Pulmonary artery endothelial cell (primary cell): ENCODE data around the gene ATP8A2. TPM values are rescaled to one million over a fixed set of nuclear protein-coding genes. Genes with fewer than 3 reads are reported as not detected.
A peak's percentile ranks its signal among the peaks of the same experiment; 100 is the strongest.
"Not testable (repeated sequence)": the region's sequence is repeated elsewhere in the genome, so short reads cannot be mapped to it uniquely, and the experiment has no call there.

Experiments used
- DNase-seq: peaks from one replicate; pipeline ENCODE4 v3.0.0-alpha.2; 2011; ENCODE audit warnings: low read depth, low spot score
- total RNA-seq: library from RNA; depleted of rRNA; stranded (reverse); fragments of >200 nt; gene quantifications from 2 replicates; pipeline ENCODE4 v1.2.3, GENCODE V29; 2014

The ATP8A2 gene
- total RNA-seq, 1 donor from 2014 or later, result 0.07 TPM

DNA sequence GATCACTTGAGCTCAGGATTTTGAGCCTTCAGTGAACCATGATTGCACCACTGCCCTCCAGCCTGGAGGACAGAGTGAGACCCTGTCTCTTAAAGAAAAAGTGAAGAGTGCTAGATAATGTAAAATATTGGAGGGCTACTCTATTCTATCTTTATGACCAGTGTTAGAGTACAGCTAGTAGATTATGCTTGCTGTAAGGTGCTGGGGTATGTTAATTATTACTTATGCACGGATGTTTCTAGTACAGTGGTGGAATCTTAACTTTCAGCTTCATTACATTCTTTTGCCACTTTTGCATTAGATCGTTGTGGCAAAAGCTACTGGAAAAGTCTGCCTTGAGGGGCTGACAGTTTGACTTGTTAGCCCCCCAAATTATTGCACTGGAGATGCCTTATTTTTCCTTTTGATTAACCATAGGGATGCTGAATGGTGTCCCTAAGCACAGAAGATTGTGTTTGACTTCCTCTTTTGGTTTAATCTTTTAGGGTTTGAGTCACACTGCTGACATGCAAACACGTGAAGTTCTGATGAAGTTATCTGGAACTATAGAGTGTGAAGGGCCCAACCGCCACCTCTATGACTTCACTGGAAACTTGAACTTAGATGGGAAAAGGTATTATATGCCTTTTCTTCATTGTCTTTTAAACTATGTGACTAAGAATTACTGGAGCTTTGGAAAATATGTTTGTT lies 169.8 kb downstream of the ATP8A2 start:
- DNase-seq, result no peak

DNA sequence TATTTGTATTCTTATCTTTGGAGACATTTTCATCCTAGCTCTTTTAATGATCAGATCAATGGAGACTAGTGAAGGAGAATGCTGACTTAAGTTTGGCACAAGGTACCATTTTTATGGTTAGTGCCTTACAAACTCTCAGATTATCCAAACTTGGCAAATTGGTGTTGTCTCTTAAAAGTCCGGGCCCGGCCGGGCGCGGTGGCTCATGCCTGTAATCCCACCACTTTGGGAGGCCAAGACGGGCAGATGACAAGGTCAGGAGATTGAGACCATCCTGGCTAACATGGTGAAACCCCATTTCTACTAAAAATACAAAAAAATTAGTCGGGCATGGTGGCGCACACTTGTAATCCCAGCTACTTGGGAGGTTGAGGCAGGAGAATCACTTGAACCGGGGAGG lies 177.2 kb downstream of the ATP8A2 start:
- not testable (repeated sequence) for DNase-seq

DNA sequence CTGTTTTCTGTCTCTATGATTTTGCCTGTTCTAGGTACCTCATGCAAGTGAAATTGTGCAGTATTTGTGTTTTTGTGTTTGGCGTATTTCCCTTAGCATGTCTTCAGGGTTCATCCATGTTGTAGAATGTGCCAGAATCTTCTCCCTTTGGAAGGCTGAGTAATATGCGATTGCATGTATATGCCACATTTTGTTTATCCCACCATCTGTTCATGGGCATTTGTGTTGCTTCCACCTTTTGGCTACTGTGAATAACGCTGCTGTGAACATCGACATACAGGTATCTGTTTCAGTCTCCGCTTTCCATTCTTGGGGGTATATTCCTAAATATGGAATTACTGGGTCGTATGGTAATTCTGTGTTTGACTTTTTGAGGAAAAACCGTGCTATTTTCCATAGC lies 190.0 kb downstream of the ATP8A2 start:
- no peak for DNase-seq

DNA sequence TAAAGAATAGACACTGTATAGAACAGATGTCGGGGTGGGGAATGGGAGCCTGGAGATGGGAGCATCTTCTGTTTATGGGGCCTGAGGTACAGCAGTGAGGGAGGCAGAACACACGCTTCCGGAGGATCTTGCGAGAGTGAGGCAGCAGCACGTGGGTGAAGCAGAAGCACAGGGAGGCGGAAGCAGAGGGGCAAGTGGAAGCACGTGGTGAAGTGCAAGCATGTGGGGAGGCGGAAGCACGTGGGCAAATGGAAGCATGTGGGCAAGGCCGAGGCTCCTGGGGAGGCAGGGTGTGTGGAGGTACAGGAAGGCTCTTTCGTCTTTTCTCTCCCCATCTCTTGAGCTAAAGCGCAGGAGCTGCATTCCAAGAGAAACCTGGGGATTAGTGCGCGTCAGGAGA lies 198.4 kb downstream of the ATP8A2 start:
- no peak for DNase-seq

DNA sequence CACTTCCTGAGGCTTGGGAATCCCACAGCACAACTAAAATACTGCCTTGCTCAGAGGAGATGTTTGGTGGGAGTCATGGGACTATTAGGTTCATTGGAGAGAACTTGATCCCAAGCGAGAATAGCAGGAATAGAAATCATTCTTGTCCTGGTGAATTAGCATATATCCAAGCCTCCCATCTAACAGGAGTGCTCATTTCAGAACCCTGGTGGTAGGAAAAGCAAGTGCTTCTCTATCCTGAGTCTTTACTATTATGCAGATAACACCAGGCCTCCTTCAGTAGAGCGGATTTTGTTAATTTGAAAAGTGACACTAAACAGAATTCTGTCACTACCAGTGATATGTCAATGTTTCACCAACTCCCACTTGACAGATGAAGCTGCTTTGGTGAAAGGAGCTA lies 199.5 kb downstream of the ATP8A2 start:
- no peak for DNase-seq

DNA sequence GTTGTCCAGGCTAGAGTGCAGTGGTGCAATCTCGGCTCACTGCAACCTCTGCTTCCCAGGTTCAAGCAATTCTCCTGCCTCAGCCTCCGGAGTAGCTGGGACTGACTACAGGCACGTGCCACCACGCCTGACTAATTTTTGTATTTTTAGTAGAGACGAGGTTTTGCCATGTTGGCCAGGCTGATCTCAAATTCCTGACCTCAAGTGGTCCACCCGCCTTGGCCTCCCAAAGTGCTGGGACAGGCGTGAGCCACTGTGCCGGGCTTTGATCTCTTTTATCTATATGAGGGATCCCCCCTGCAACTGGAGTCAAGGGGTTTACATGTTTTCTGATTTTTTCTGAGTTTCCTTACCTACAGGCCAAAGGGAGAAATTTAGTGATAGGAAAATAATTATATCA lies 200.4 kb downstream of the ATP8A2 start:
- DNase-seq, result not testable (repeated sequence)

DNA sequence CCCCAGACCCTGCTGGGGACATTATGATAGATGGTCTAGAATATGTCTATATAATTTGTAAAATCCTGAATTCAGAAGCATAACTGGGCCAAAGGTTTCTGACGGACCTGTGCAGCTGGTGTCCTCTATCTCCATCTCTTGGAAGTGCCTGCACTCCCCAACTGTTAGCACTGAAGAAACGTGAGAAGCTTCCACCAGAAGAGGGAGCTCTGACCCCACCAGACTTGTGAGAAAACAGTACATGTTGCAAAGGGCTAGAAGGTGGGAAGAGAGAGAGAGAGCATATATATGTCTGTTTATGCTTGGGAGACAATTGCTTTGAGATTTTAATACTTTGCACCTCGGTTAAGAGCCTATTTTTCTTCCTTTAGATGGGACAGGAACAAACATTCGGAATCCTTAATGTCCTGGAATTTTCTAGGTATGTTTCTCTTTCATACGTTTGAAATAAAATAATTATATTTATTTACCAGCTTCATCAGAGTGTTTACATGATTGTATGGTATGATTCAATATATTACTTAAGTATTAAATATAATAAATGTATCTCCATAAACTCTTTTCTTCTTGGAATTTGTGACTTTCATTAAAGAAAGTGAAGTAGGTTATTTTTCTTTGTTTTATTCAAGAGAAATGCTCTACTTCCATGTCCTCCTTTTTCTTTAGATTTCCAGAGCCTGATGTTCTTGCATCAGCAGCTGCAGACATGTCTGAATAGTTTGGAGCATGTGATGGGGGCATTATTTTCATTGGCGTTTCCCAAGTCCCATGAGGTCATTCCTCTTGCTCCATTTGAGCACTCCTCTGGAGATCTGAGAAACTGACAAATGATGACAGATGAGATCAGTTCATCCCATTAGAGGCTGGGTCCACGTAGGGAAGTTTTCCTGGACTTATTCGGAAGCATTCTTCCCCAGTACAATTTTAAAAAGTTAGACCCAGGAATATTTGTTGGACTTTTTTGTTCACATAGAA lies 202.9 kb downstream of the ATP8A2 start:
- peak; percentile 35 for DNase-seq

DNA sequence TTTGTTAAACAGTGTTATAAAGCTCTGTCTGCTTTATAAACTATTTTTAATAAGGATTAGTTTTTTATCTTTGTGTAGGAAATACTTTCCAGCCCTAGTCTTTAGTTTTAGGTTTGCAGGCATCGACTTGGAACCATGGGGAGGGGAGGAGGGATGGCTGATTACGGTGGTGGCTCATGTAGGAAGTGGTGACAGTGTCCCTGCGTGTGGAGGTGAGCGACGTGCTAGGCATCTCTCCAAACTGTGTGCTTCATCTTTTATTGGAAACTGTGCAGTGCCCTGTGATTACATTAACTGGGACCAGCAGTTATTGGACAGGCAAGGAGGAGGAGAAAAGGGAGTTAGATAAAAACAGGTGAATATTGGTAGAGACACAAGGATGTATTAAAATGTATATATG lies 203.8 kb downstream of the ATP8A2 start:
- no peak for DNase-seq

DNA sequence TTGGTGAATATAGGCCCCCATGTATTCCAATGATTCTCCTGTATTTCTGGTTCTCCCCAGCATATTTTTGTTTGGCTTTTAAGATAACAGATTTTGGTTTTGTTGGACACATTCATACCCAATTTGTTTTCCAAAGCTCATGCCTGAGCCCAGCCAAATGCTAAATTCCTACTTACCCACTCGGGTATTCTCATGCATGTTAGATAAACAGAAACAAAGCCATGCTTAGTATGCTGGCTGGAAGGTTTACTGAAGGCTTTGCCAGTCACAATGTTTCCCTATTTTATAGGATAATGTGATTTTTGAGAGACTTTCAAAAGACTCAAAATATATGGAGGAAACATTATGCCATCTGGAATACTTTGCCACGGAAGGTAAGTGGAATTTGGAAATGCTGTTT lies 206.8 kb downstream of the ATP8A2 start:
- no peak for DNase-seq

DNA sequence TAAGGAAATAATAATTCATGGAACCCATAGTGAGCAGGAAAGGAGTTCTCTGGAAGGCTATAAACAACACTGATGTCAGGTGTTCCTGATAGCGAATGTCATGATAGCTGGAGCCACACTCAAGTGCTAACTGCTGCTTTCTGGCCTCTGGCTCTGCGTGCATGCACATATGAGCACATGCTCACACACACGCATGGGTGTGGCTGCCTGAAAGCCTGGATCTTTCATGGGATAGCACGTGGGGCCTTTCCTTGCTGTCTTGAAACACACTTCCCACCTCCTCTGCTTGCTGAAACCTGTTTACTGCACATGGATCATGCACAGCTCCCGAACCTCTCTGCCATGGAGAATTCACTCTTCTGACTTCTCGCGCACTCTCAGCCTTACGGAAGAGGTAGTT lies 207.4 kb downstream of the ATP8A2 start:
- DNase-seq, result no peak

DNA sequence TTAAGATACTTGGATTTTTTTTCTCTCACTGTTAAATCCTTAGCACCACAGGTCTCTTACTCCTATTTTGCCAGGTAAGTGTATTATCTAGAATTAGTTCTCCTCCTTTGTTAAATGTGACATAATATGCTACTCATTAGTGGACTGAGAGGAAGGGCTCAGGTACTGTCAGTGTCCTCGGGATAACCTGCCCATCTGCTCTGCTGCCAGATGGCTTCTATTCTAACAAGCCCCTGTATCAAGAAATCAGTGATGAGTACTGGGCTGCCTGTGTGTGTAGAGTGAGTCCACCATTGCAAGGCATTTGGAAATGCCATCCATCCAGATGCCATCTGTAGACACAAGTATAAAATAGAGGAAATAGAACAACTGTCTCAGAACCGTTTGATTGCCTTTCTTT lies 209.6 kb downstream of the ATP8A2 start:
- no peak for DNase-seq

DNA sequence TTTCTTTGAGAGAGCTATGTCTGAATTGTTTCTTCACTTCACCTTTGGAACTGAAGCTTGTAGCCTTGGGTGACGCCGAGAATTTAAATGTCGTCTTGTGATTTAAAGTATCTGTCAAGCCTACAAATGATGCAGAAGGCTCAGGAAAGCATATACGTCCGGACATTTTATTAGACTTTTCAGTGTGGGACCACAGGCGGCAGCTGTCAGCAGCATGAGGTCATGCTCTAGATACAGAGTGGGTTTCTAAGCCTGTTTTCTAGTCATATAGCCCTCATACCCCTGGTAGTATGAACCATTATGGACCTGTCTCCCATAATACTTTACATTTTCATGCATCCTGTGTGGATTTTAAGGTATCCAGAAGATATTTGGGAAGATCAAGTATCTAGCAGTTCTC lies 212.3 kb downstream of the ATP8A2 start:
- no peak for DNase-seq

DNA sequence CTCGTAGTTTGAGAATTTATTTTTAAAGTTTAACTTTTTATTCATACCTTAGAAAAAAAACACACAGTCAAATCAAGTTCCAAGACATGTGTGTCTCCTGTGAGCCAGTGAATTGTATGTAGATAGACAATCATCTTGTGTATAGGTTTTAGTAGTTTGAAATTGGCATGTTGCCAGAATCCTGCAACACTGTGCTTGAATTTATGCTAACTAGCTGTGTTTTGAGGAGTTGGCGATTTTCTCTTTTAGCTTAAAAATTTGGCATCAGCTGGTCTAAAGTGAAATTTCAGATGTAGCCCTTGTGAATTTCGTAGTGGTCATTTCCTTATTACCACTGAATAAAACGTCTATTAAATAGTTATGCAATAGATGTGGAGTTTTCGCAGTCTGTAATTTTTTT lies 213.2 kb downstream of the ATP8A2 start:
- no peak for DNase-seq

DNA sequence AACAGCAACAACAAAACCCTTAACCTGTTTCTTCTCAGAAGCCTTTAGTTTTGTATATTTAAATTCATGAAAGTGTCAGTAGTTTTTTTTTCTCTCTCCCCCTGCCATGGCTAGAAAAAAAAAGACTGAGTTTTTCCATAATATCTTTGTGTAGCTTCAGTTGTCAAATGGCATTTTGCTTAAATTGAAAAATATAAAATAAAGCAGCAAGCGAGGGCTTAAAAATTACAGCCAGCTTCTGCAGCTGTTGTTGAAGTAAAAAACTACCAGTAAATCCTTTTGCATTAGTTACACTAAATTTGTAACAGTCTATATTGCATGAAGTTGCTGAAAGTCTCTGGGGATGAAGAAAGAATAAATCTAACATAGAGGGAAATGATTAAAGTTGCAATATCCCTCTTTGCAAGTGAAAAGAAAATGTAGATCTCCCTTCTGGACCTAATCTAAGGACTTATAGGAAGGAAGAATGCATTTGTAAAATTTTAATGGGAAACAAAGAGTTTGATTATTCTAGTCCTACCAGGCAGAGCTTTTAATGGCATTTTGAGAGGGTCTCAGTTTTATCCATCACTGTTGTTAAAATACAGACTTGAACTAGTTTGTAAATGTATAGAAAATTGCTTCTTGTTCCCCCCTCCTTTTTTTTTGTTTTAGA lies 215.7 kb downstream of the ATP8A2 start:
- DNase-seq, result no peak

DNA sequence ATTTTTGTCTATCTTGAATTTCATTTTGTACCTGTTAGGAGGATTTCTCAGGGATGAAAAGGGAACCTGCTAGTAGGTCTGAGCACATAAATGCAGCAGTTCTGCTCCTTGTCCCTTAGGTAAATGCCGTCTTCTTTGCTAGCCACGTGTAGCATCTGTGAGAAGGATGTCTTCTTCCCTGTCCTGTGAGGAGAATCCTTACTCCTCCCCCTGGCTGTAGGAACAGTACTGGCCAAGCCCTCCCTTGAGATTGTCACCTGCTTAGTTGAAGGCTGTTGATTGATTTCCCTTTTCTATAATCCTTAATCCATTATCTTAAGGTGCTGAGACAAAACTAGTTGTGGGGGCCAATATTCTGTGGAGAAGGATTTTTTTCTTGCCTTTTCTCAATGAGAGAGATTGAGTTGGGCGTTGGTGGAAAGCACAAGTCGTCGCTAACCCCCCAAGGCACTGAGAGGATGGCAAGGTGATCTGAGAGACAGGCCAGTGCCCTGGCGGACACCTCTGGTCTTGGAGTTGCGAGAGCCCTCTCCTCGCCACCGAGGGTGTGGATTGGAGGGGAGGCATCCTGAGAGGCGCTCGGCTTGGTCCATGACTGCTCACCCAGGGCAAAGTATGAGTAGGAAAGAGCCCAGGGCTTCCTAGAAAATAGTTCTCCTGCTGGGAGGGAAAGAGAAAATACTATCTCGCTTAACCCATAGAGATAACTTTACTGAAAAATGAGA lies 216.7 kb downstream of the ATP8A2 start:
- DNase-seq, result no peak

DNA sequence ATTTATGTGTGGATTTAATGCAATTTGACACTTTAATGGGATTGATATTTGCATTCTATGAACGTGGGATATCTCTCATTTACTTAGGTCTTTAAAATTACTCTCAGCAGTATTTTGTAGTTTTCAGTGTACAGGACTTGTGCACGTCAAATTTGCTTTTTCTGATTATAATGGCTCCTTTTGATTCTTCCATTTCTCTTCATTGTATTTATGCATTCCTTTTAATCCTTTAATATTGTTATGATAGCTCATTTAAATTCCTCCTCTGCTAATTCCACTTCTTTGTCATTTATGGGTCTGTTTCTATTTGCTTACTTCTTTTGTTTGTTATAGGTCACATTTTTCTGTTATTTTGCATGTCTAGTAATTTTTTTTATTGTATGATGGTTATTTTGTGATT lies 226.6 kb downstream of the ATP8A2 start:
- no peak for DNase-seq

DNA sequence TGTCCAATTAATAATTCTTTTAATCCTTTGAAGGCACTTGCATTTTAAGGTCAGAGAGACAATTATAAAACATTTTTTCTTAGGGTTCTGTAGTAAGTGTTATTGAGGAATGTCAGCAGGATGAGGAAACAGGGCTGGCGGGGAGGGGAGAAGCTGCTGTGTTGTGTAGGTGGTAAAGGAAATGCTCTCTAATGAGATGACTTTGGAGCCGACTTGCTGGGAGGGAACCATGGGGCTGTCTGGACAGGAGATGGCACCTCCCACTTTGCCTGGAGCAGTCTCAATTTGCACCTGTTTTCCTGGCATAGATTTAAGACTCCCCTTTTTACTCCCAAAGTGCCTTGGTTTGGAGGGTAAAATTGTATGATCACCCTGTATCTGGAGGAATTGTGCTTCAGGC lies 230.4 kb downstream of the ATP8A2 start:
- DNase-seq, result no peak

DNA sequence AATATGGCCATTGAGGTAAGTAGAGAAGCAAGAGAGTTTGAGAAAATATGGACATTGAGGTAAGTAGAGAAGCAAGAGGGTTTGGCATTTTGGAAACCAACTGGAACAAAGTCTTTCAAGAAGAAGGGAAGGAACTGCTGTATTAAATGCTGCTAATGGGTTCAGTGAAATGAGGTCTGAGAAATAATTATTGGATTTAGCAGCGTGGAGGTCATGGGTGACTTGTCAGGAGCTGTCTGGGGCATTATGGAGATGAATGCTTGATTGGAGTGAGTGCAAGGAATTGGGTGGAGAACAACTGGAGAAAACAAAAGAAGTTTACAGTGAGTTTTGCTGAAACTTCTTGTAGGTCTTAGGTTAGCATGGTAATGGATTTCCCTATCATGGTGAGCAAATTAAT lies 232.3 kb downstream of the ATP8A2 start:
- no peak for DNase-seq

DNA sequence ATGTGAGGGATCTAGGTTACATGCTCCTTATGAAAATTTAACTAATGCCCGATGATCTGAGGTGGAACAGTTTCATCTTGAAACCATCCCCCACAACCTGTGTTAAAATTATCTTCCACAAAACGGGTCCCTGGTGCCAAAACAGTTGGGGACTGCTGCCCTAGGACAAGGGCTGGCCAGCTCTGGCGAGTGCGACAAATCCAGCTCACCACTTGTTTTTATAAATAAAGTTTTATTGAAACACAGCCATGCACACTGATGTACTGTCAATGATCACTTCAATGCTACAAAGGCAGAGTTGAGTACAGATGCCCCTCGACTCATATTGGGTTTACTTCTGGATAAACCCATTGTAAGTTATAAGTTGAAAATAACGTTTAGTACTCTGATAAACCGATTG lies 235.3 kb downstream of the ATP8A2 start:
- DNase-seq, result no peak

DNA sequence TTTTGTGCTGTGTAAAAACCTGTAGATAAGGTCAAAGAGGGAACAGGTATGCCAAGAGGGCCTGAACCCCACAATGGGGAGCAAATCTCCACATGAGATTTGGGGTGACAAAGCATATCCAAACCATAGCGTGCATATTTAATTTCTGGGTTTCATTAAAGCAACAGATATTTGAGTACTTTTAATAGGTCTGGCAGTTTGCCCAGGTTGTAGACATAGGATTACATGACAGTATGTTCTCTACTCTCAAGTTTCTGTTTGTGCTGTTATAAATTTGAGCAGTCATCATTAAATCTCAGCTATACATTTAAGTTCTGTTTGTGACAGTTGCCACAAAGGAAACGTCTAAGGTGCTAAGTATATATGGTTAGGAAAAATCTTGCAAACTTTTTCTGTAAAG lies 236.4 kb downstream of the ATP8A2 start:
- no peak for DNase-seq

DNA sequence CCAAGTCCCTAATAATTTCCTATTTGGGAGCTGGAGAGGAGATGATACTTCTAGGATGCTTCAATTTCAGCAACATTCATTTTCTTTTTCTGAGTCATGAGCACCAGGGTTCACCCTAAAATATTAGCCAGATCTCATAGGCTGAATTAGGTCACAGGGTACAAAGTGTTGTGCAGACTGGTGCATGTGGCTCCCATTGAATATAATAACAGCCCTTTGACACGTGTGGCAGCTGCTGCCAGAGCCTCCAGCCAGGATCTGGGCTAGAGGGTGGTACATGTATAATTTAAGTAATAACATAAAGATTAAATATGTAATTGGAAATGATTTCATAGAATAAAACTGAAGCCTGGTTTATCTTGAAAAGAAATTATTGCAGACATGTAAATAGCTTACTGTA lies 244.9 kb downstream of the ATP8A2 start:
- no peak for DNase-seq

DNA sequence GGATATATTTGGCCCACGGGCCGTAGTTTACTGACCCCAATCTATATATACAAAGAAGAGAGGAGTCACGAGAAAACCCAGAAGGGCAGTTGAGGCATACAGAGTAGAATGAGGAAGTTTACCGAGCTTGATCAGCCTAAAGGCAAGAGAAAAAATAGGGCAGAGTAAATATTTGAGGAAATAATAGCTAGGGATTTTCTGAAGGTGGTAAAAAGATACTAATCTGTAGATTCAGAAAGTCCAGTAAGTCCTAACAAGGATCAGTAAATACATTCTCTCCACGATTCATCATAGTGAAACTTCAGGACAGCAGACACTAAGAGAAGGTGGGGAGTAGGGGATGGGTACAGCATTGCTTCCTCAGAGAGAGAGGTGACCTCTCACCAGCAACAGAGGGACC lies 248.1 kb downstream of the ATP8A2 start:
- DNase-seq, result no peak
